ENCODE measurements around the gene ANTKMT. TPM values are rescaled to one million over a fixed set of nuclear protein-coding genes. Genes with fewer than 3 reads are reported as not detected.

The ANTKMT gene
- total RNA-seq, 1 donor from 2014 or later = 30.9 TPM

GRCh38 chr16:695355-696089, 25.4 kb upstream of the ANTKMT start:
- DNase-seq (ENCODE audit: low spot score) = no peak

GRCh38 chr16:698911-699671, 21.9 kb upstream of the ANTKMT start:
- DNase-seq (ENCODE audit: low spot score) = no peak

GRCh38 chr16:700684-701584, 20.0 kb upstream of the ANTKMT start:
- no peak for DNase-seq (ENCODE audit: low spot score)

GRCh38 chr16:702341-702740, 18.6 kb upstream of the ANTKMT start:
- DNase-seq (ENCODE audit: low spot score) = no peak

GRCh38 chr16:703406-703805, 17.5 kb upstream of the ANTKMT start:
- no peak for DNase-seq (ENCODE audit: low spot score)

- DNase-seq (ENCODE audit: low spot score) = no peak
These were observed 16.9 kb upstream of the ANTKMT start for GRCh38 chr16:704047-704446.

- no peak for DNase-seq (ENCODE audit: low spot score)
These were observed 16.2 kb upstream of the ANTKMT start for GRCh38 chr16:704552-705380.

GRCh38 chr16:705431-706188, 15.3 kb upstream of the ANTKMT start, which contains the start of gene FBXL16:
Gene FBXL16 (minus strand): TSS chr16:705801. CDS start chr16:697405, 8,396 bp downstream.
- no peak for DNase-seq (ENCODE audit: low spot score)

GRCh38 chr16:706189-707061, 14.5 kb upstream of the ANTKMT start:
- DNase-seq (ENCODE audit: low spot score) = no peak

GRCh38 chr16:707062-707538, 13.8 kb upstream of the ANTKMT start:
- DNase-seq (ENCODE audit: low spot score) = no peak

- DNase-seq (ENCODE audit: low spot score) = no peak
These were observed 12.9 kb upstream of the ANTKMT start for GRCh38 chr16:708019-708418.

GRCh38 chr16:708959-709358, 12.0 kb upstream of the ANTKMT start:
- no peak for DNase-seq (ENCODE audit: low spot score)

- DNase-seq (ENCODE audit: low spot score) = no peak
These were observed 11.1 kb upstream of the ANTKMT start for GRCh38 chr16:709566-710499.

GRCh38 chr16:710500-711075, 10.4 kb upstream of the ANTKMT start:
- DNase-seq (ENCODE audit: low spot score) = no peak

GRCh38 chr16:711084-711483, 9.9 kb upstream of the ANTKMT start:
- no peak for DNase-seq (ENCODE audit: low spot score)

- peak; percentile 94 for DNase-seq (ENCODE audit: low spot score)
These were observed 9.2 kb upstream of the ANTKMT start for GRCh38 chr16:711548-712320.

All from mesenteric fat pad (tissue), 1 donor.